NT2/D1 (cell line): ENCODE measurements around the gene MORN2.
"Not testable (repeated sequence)": the region's sequence is repeated elsewhere in the genome, so short reads cannot be mapped to it uniquely, and the experiment has no call there.

Source experiments
- DNase-seq: peaks from one replicate; pipeline ENCODE4 v3.0.0-alpha.2; 2011; ENCODE audit warnings: low read depth, low spot score
- H3K27me3 ChIP-seq: 2 replicates; pipeline ENCODE4 v1.6.0; 2011; ENCODE audit warnings: mild to moderate bottlenecking; ENCODE audit not compliant: insufficient read length, insufficient read depth
- H3K36me3 ChIP-seq: 2 replicates; pipeline ENCODE4 v1.6.1; 2011; ENCODE audit warnings: mild to moderate bottlenecking, low read length, mixed read lengths; ENCODE audit not compliant: insufficient read depth, insufficient read length
- H3K4me1 ChIP-seq: 2 replicates; pipeline ENCODE4 v1.5.1; 2011; ENCODE audit not compliant: insufficient read depth, insufficient read length
- H3K4me3 ChIP-seq: 2 replicates; pipeline ENCODE4 v1.5.1; 2011; ENCODE audit warnings: low read depth; ENCODE audit not compliant: insufficient read length
- H3K9ac ChIP-seq: 2 replicates; pipeline ENCODE4 v1.6.0; 2011; ENCODE audit warnings: low read depth; ENCODE audit not compliant: insufficient read length
- H3K9me3 ChIP-seq: 2 replicates; pipeline ENCODE4 v1.5.1; 2011; ENCODE audit warnings: mild to moderate bottlenecking, low read length; ENCODE audit not compliant: insufficient read depth
- SUZ12 ChIP-seq: IDR thresholded peaks from 2 replicates; pipeline ENCODE4 v1.6.1; 2011; ENCODE audit not compliant: insufficient read length, insufficient read depth; ENCODE audit errors: extremely low read depth
- YY1 ChIP-seq: IDR thresholded peaks from 2 replicates; pipeline ENCODE4 v1.6.1; 2011; ENCODE audit not compliant: insufficient read length, insufficient read depth
- ZNF274 ChIP-seq: IDR thresholded peaks from 2 replicates; pipeline ENCODE4 v1.6.1; 2011; ENCODE audit warnings: mild to moderate bottlenecking, low read depth, low read length

Gene MORN2

DNA sequence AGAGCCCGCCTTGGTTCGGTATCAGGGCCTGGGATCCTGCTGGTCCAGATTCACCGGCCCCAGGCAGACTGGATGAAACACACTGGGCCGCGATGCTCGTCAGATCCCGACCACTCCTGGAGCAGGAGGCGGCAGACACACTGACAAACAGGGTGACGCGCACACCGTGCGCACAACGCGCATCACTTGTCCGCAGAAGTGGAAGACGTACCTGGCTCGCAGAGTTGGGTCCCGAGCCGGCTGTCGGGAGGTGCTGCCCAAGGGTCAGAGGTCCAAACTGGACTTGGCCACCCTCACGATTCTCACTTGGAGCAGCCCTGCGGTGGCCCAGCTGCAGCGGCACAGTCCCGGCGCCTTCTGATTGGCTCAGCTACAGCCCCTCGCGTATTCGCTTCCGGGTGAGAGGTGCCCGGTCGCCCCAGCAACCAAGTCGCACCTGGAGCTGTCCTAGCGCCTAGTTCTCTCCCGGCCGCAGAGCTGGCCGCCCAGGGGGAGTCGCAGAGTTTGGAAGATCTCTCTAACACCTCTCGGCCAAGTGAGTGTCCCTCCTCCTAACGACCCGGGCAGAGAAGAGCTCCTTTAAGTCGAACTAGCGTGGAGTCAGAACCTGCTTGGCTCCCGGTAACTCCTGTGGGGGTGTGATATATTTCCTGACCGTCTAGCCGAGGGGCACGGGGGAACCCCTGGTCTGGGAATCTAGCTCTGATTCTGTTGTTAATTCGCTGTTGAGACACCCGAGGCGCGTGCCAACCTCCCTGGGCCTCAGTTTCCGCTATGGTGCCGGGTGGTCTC, at the start of gene MORN2, which contains the start of gene DHX57:
Gene MORN2, plus strand, starts transcription at position 401 of the 792 bp plus-strand sequence.
Gene DHX57, minus strand, starts transcription at position 359 of the 792 bp plus-strand sequence. CDS start 7,529 bp downstream, outside the sequence.
- Histone ChIP-seq H3K9ac (peak within 1 kb of the TSS; percentile 93), H3K4me1 (no peaks in the 10 kb centered on the region), H3K9me3 (peaks cover 7% of the 10 kb centered on the region), H3K27me3 (peaks cover 11% of the 10 kb centered on the region), H3K36me3 (no peaks in the 10 kb centered on the region), H3K4me3 (peak within 1 kb of the TSS; percentile 91)
- peak; percentile 72 for DNase-seq
- TF ChIP-seq YY1 (no peak), ZNF274 (no peak)

DNA sequence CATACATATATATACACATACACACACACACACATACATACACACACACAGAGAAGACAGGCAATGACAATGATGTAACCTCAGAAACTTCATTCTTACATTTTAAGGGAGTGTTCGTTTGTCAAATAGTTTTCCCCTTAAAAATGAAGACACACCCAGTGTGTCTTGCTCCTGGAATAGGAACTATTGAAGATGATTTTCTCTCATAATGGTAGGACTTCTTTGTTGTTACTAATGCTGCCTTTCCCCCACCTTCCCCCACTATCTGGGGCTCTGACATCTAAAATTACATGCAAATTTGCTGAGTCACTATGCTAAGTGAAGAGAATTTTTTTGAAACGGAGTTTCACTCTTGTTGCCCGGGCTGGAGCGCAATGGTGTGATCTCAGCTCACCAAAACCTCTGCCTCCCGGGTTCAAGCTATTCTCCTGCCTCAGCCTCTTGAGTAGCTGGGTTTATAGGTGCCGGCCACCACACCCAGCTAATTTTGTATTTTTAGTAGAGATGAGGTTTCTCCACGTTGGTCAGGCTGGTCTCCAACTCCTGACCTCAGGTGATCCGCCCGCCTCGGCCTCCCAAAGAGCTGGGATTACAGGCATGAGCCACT, 48.1 kb upstream of the MORN2 start:
- H3K36me3 ChIP-seq: peaks cover 28% of the 10 kb centered on the region
- not testable (repeated sequence) for H3K9ac ChIP-seq, H3K27me3 ChIP-seq, H3K4me1 ChIP-seq, H3K9me3 ChIP-seq, H3K4me3 ChIP-seq
- DNase-seq: peak; percentile 22

DNA sequence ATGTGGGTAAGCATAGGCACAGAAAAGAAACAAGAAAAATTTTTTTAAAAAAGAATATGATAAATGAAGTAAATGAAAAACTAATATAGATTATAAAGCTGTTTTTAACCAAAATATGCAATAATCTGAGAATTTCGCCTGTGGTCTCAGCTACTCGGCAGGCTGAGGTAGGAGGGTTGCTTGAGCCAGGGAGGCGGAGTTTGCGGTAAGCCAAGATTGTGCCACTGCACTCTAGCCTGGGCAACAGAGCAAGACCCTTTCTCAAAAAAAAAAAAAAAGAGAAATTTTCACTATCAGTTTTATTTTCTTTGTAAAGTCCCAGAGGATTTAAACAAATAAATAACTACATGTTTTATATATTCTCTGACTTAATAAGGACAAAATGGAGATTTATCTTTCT, 47.3 kb upstream of the MORN2 start:
- TF ChIP-seq SUZ12 (no peak), ZNF274 (no peak), YY1 (no peak)
- no peaks in the 10 kb centered on the region for H3K27me3 ChIP-seq
- peaks cover 25% of the 10 kb centered on the region for H3K36me3 ChIP-seq
- no peaks in the 10 kb centered on the region for H3K9me3 ChIP-seq
- H3K9ac ChIP-seq: no peak overlapping the region
- H3K4me3 ChIP-seq: no peak overlapping the region
- H3K4me1 ChIP-seq: no peaks in the 10 kb centered on the region
- DNase-seq: no peak

DNA sequence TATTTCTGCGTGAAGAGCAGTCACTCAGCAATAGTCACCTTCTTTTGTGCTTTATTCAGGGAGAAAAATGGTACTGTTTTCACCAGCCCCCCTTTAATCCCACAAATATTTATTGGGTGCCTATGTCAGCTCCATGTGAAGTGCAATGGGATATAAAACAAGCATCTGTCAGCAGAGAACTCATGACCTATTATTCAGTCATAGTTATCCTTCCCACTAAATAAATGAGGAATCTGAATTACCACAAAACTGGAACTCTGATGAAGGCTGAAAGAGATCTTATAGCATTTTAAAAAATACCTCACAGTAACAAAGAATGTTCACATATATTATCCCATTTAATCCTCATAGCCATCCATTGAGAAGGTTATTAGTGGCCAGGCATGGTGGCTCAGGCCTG, 45.8 kb upstream of the MORN2 start:
- Histone ChIP-seq H3K4me1 (no peaks in the 10 kb centered on the region), H3K36me3 (peaks cover 29% of the 10 kb centered on the region), H3K27me3 (no peaks in the 10 kb centered on the region), H3K9ac (no peak overlapping the region), H3K9me3 (no peaks in the 10 kb centered on the region), H3K4me3 (no peak overlapping the region)
- TF ChIP-seq SUZ12: no peak
- TF ChIP-seq YY1: no peak
- no peak for TF ChIP-seq ZNF274
- DNase-seq: no peak

DNA sequence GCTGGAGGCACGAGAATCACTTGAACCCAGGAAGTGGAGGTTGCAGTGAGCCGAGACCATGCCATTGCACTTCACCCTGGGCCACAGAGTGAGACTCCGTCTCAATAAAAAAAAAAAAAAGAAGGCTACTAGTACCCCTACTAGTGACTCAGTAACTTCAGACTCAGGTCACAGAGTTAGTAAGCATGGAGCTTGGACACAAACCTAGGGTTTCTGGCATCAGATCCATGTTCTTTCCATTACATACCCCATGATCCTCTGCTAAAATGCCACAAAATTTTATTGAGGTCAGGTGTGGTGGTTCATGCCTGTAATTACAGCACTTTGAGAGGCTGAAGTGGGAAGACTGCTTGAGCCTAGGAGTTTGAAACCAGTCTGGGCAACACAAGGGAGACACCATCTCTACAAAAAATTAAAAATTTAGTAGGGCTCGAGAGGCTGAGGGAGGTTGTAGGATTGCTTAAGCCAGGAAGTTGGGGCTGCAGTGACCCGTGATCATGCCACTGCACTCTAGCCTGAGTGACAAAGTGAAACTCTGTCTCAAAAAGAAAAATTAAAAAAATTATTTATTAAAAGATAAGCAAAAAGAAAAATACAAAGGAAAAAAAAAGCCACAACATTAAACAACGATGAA, 45.1 kb upstream of the MORN2 start:
- Histone ChIP-seq H3K36me3 (peaks cover 26% of the 10 kb centered on the region), H3K27me3 (no peaks in the 10 kb centered on the region), H3K9ac (no peak overlapping the region), H3K4me1 (no peaks in the 10 kb centered on the region), H3K9me3 (no peaks in the 10 kb centered on the region), H3K4me3 (no peak overlapping the region)
- TF ChIP-seq SUZ12 (no peak), ZNF274 (no peak), YY1 (no peak)
- DNase-seq: no peak

DNA sequence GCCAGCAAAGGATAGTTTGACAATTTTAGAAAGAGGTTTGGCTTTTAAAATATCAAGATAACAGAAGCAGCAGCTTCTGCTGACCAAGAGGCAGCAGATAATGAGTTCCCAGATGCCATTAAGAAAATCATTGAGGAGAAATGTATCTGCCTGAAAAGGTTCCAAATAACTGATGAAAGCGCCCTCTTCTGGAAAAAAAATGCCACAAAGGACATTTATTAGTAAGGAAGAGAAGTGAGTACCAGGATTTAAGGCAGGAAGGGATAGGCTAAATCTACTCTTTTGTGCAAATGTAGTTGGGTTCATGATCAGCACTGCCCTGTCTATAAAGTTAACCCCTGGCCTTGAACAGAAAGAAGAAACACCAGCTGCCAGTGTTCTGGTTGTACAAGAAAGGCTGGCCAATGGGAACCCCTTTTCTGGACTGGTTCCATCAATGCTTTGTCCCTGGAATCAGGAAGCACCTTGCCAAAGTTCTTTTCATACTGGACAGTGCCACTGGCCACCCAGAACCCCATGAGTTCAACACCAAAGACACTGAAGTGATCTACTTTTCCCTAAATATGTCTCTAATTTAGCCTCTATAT, 40.7 kb upstream of the MORN2 start:
- Histone ChIP-seq H3K9ac (no peak overlapping the region), H3K4me3 (no peak overlapping the region), H3K4me1 (no peaks in the 10 kb centered on the region), H3K9me3 (no peaks in the 10 kb centered on the region), H3K27me3 (no peaks in the 10 kb centered on the region), H3K36me3 (peaks cover 29% of the 10 kb centered on the region)
- peak; percentile 6 for DNase-seq
- TF ChIP-seq YY1: no peak
- TF ChIP-seq SUZ12: no peak
- TF ChIP-seq ZNF274: no peak

DNA sequence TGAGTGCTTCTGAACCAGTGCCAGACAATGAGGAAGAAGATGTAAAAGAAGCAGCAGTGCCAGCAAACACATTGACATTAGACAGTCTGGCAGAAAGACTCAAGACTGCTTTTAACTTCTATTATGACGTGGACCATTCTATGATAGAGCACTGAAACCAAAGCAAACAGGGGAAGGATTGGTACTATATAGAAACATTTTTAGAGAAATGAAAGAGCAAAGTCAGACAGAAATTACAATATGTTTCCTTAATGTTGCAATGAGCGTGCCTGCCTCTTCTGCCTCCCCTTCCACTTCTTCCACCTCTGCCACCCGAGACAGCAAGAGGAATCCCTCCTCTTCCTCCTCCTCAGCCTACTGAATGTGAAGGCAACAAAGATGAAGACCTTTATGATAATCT, 39.8 kb upstream of the MORN2 start:
- H3K9me3 ChIP-seq: no peaks in the 10 kb centered on the region
- TF ChIP-seq YY1 (no peak), ZNF274 (no peak), SUZ12 (no peak)
- no peak overlapping the region for H3K9ac ChIP-seq
- H3K36me3 ChIP-seq: peaks cover 25% of the 10 kb centered on the region
- no peak overlapping the region for H3K4me3 ChIP-seq
- H3K4me1 ChIP-seq: no peaks in the 10 kb centered on the region
- no peaks in the 10 kb centered on the region for H3K27me3 ChIP-seq
- DNase-seq: no peak
